ENCODE results near the gene MRPS6. TPM values are rescaled to one million over a fixed set of nuclear protein-coding genes. Genes with fewer than 3 reads are reported as not detected.

MRPS6 gene
- total and polyA plus RNA-seq, 10 of the 15 experiments (the other 5 are each of a cell fraction or from before 2014, with no cell fraction given): 32.5 to 232 (median 90.3) TPM

- Histone ChIP-seq H3K27ac (ENCODE audit: control insufficient read depth, insufficient read depth) (no peak overlapping the region), H3K9ac (ENCODE audit: control insufficient read depth, insufficient read depth, low read length) (no peak overlapping the region), H3K4me1 (ENCODE audit: control insufficient read depth, insufficient read depth, low read length) (no peaks in the 10 kb centered on the region), H3K9me3 (replicated peaks; ENCODE audit: control insufficient read depth, insufficient read depth, low read length) (no peaks in the 10 kb centered on the region), H3K4me3 (no peak overlapping the region), H4K20me1 (ENCODE audit: control insufficient read depth, insufficient read depth) (no peaks in the 10 kb centered on the region), H3K4me2 (ENCODE audit: control insufficient read depth, insufficient read depth) (no peak overlapping the region), H3K27me3 (replicated peaks in 1 of 2; ENCODE audit: control insufficient read depth in 2 of 2, insufficient read depth in 2 of 2, low read length in 1 of 2) (no peaks in the 10 kb centered on the region), H3K79me2 (ENCODE audit: control insufficient read depth, insufficient read depth, low read length) (peaks cover 1% of the 10 kb centered on the region; the same call in 1 of the 2 replicates), H2AFZ (ENCODE audit: control insufficient read depth, low read depth, low read length) (no peak overlapping the region), H3K36me3 (ENCODE audit: control insufficient read depth in 2 of 2, insufficient read depth in 2 of 2, low read length in 1 of 2) (no peaks in the 10 kb centered on the region)
- ChIA-PET POLR2A (no interaction called here), SMC1A (ENCODE audit: uncharacterized antibody, unreplicated experiment) (interaction anchor here (1.1 to 1.4 kb wide), 3 partner anchors 8 to 170 kb away, joined by 3 to 4 read pairs (median 3); no protein-coding TSS in a partner anchor), CTCF (interaction anchor here (0.7 to 1.9 kb wide), 3 partner anchors 14 to 241 kb away, joined by 3 to 4 read pairs (median 3); no protein-coding TSS in a partner anchor), RAD21 (ENCODE audit: unreplicated experiment) (interaction anchor here (0.6 to 1.4 kb wide), 3 partner anchors 132 to 664 kb away, joined by 3 to 5 read pairs (median 3); no protein-coding TSS in a partner anchor)
- intact Hi-C loops (cut with micrococcal nuclease; ENCODE audit: unreplicated experiment) (no loop called here), in situ Hi-C loops (cut with MboI) (no loop called here)
- 99% methylated on average over 7 of the region's 7 CpGs for WGBS (ENCODE audit: insufficient coverage, insufficient replicate concordance, low lambda C conversion rate, missing lambda C conversion rate)
- BruUV-seq (replicated peaks): no TSS peak
- ATAC-seq (no peak), DNase-seq (ENCODE audit: low read depth, low spot score) (no peak), FAIRE-seq (no peak)
- TF ChIP-seq IRF3 (IDR thresholded peaks at IDR 0.05) (no peak), JUND (IDR thresholded peaks at IDR 0.05; ENCODE audit: low read depth, low read length) (no peak), TBL1XR1 (IDR thresholded peaks at IDR 0.05; ENCODE audit: low read depth, low read length) (no peak)
Observed at GRCh38 chr21:34109075-34109474, 35.7 kb downstream of the MRPS6 start.

- no peak overlapping the region for H3K4me3 ChIP-seq
- CTCF ChIA-PET: no interaction called here
- no peaks in the 10 kb centered on the region for H3K27me3 ChIP-seq (replicated peaks in 1 of 2; ENCODE audit: control insufficient read depth in 2 of 2, insufficient read depth in 2 of 2, low read length in 1 of 2)
- WGBS (ENCODE audit: insufficient coverage, insufficient replicate concordance, low lambda C conversion rate, missing lambda C conversion rate): 98% methylated on average over 8 of the region's 8 CpGs
- in situ Hi-C loops (cut with MboI) (no loop called here), intact Hi-C loops (cut with micrococcal nuclease; ENCODE audit: unreplicated experiment) (loop anchor here (10.0 kb wide), 1 partner anchor 214 kb away; no protein-coding TSS in a partner anchor)
- FAIRE-seq: no peak
- RAD21 ChIA-PET (ENCODE audit: unreplicated experiment): interaction anchor here (1.1 kb wide), 1 partner anchor 12 kb away, joined by 3 read pairs; no protein-coding TSS in a partner anchor
- no peak overlapping the region for H3K27ac ChIP-seq (ENCODE audit: control insufficient read depth, insufficient read depth)
- SMC1A ChIA-PET (ENCODE audit: uncharacterized antibody, unreplicated experiment): interaction anchor here (0.7 to 1.6 kb wide), 3 partner anchors 10 to 172 kb away, joined by 3 to 8 read pairs (median 4); no protein-coding TSS in a partner anchor
- H3K9ac ChIP-seq (ENCODE audit: control insufficient read depth, insufficient read depth, low read length): no peak overlapping the region
- BruUV-seq (replicated peaks): no TSS peak
- H3K79me2 ChIP-seq (ENCODE audit: control insufficient read depth, insufficient read depth, low read length): peaks cover 1% of the 10 kb centered on the region
- H2AFZ ChIP-seq (ENCODE audit: control insufficient read depth, low read depth, low read length): no peak overlapping the region
- no peaks in the 10 kb centered on the region for H4K20me1 ChIP-seq (ENCODE audit: control insufficient read depth, insufficient read depth)
- POLR2A ChIA-PET: no interaction called here
- H3K4me2 ChIP-seq (ENCODE audit: control insufficient read depth, insufficient read depth): no peak overlapping the region
- no peak for DNase-seq (ENCODE audit: low read depth, low spot score)
- H3K4me1 ChIP-seq (ENCODE audit: control insufficient read depth, insufficient read depth, low read length): no peaks in the 10 kb centered on the region
- no peak for ATAC-seq
- H3K9me3 ChIP-seq (replicated peaks; ENCODE audit: control insufficient read depth, insufficient read depth, low read length): no peaks in the 10 kb centered on the region; the same call in 2 of the 3 replicates
- H3K36me3 ChIP-seq (ENCODE audit: control insufficient read depth in 2 of 2, insufficient read depth in 2 of 2, low read length in 1 of 2): no peaks in the 10 kb centered on the region
- TF ChIP-seq ZNF592 (IDR thresholded peaks at IDR 0.05) (no peak), TCF3 (IDR thresholded peaks at IDR 0.05; ENCODE audit: borderline replicate concordance, insufficient read depth, low read depth, low read length) (no peak), RELB (IDR thresholded peaks at IDR 0.05; ENCODE audit: low read depth) (no peak), JUNB (IDR thresholded peaks at IDR 0.05) (no peak), RELA (IDR thresholded peaks at IDR 0.05; ENCODE audit: borderline replicate concordance, partially characterized antibody) (no peak), HDGF (IDR thresholded peaks at IDR 0.05) (no peak)
Observed at GRCh38 chr21:34110594-34111202, 37.3 kb downstream of the MRPS6 start.

Measured in GM12878 (cell line).